Transverse colon (tissue), 4 donors: ENCODE data around the gene C11orf24.

Experiments
- EP300 ChIP-seq: sonication (generic); formaldehyde crosslinking; IDR thresholded peaks from one replicate; pipeline ENCODE4 v1.6.1; 2017; ENCODE audit warnings: antibody characterized with exemption, low read depth
- POLR2AphosphoS5 ChIP-seq, 3 donors: sonication (generic); formaldehyde crosslinking; IDR thresholded peaks; one replicate each; pipeline ENCODE4 v1.6.1; 2016; ENCODE audit warnings: antibody characterized with exemption in 3 of 3
- TF ChIP-seq, protein P1 (sequence below), 5 experiments: fragments of 200-600 bp in 3 of 5; fragments of 450-650 bp in 2 of 5; sonication (generic) in 3 of 5; IDR thresholded peaks; 1 replicate in 2 of 5; 2 replicates in 3 of 5; pipeline ENCODE4 v1.5.1; 2016 to 2017; ENCODE audit warnings: antibody characterized with exemption in 5 of 5, inconsistent platforms in 3 of 5, mild to moderate bottlenecking in 2 of 5, moderate library complexity in 1 of 5

DNA sequence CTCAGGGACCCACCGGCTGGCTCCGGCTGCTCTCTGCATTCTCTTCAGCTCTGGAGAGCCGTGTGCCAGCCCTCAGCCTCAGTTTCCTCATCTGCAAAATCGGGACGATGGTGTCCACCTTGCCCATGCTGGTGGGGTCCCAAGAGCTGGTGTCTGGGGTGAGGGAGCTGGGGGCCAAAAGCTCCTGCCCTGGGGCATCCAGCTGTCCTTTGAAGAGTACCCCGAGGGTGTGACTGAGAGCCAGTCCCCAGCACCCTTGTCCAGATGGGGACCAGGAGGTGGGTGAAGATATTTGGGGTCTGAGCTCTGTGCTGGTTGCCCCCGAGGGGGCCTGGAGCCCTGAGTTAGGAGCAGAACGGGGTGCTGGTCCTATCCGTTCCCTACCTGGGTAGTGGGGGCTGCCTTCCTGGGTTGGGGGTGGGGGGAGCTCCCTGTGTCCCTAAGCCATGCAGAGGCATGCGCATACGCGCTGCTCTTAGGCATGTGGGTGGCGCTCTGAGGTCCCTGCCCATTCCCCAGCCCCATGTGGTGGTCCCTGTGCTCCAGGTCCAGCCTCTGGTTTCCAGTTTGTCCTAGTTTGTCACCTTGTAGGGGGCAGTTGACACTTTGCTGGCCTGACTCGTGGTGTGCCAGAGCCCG, 45.5 kb upstream of the C11orf24 start:
- TF ChIP-seq, protein P1, sequence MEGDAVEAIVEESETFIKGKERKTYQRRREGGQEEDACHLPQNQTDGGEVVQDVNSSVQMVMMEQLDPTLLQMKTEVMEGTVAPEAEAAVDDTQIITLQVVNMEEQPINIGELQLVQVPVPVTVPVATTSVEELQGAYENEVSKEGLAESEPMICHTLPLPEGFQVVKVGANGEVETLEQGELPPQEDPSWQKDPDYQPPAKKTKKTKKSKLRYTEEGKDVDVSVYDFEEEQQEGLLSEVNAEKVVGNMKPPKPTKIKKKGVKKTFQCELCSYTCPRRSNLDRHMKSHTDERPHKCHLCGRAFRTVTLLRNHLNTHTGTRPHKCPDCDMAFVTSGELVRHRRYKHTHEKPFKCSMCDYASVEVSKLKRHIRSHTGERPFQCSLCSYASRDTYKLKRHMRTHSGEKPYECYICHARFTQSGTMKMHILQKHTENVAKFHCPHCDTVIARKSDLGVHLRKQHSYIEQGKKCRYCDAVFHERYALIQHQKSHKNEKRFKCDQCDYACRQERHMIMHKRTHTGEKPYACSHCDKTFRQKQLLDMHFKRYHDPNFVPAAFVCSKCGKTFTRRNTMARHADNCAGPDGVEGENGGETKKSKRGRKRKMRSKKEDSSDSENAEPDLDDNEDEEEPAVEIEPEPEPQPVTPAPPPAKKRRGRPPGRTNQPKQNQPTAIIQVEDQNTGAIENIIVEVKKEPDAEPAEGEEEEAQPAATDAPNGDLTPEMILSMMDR (IDR thresholded peaks at IDR 0.05): no peak
- TF ChIP-seq EP300 (no peak), POLR2AphosphoS5 (IDR thresholded peaks at IDR 0.05) (no peak)
